Activated CD4-positive, alpha-beta T cell treated with anti-CD3 and anti-CD28 coated beads for 48 hours (primary cell): Measurements from ENCODE around the gene ADAMTSL3.
A peak's percentile ranks its signal among the peaks of the same experiment; 100 is the strongest.

Experiments
- DNase-seq: peaks from one replicate; pipeline ENCODE4 v3.0.0-alpha.2; 2020

The ADAMTSL3 gene, protein sequence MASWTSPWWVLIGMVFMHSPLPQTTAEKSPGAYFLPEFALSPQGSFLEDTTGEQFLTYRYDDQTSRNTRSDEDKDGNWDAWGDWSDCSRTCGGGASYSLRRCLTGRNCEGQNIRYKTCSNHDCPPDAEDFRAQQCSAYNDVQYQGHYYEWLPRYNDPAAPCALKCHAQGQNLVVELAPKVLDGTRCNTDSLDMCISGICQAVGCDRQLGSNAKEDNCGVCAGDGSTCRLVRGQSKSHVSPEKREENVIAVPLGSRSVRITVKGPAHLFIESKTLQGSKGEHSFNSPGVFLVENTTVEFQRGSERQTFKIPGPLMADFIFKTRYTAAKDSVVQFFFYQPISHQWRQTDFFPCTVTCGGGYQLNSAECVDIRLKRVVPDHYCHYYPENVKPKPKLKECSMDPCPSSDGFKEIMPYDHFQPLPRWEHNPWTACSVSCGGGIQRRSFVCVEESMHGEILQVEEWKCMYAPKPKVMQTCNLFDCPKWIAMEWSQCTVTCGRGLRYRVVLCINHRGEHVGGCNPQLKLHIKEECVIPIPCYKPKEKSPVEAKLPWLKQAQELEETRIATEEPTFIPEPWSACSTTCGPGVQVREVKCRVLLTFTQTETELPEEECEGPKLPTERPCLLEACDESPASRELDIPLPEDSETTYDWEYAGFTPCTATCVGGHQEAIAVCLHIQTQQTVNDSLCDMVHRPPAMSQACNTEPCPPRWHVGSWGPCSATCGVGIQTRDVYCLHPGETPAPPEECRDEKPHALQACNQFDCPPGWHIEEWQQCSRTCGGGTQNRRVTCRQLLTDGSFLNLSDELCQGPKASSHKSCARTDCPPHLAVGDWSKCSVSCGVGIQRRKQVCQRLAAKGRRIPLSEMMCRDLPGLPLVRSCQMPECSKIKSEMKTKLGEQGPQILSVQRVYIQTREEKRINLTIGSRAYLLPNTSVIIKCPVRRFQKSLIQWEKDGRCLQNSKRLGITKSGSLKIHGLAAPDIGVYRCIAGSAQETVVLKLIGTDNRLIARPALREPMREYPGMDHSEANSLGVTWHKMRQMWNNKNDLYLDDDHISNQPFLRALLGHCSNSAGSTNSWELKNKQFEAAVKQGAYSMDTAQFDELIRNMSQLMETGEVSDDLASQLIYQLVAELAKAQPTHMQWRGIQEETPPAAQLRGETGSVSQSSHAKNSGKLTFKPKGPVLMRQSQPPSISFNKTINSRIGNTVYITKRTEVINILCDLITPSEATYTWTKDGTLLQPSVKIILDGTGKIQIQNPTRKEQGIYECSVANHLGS (N-terminal part only)

GRCh38 chr15:83653639-83654378, at the start of gene ADAMTSL3:
Gene ADAMTSL3, plus strand, starts transcription at chr15:83654123. Its CDS starts 1,639 bp downstream, at chr15:83655762.
- DNase-seq = no peak

GRCh38 chr15:83604549-83604948, 49.4 kb upstream of the ADAMTSL3 start:
- DNase-seq = no peak

- no peak for DNase-seq
Observed at GRCh38 chr15:83605111-83605945, 48.6 kb upstream of the ADAMTSL3 start.

GRCh38 chr15:83610132-83610531, 43.8 kb upstream of the ADAMTSL3 start:
- DNase-seq = no peak

- no peak for DNase-seq
Observed at GRCh38 chr15:83610901-83611685, 42.8 kb upstream of the ADAMTSL3 start.

DNA sequence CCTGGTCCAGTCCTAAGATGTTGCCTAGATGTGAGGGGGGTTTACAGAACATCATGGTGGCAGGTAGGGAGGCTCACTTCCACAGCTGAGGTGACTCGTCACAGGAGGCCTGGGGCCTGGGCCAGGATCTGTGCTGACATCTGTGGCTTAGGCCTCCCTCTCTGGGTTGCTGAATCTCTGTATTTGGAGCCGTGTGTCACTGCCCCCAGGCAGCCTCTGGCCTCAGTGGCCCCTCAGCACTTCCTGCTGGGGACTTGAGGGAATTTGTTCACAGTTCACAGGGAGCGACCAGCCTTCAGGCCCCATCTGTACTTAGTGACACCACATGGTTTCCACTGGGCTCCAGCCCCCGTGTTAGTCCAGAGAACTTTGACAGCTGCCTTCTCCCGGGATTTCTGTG, 41.7 kb upstream of the ADAMTSL3 start:
- DNase-seq = no peak

- DNase-seq = no peak
Observed at GRCh38 chr15:83612898-83613635, 40.9 kb upstream of the ADAMTSL3 start.

DNA sequence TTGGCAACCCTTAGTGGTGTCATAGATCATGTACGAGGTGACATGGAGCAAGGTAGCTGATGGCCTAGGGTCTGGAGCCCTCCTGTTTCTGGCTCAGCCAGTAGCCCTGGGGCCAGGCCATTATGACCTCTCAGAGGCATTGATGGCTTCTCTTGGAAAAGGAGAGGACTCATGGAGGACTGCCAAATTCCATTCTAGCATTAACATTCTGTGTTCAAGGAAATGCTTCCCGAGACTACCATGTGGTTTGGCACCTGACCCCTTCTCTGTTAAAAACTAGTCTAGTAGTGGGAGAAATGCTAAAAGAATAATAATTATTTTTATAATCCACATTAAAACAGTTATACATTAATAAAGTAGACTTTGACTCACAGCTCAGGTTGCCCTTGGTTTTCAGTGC, 40.2 kb upstream of the ADAMTSL3 start:
- DNase-seq = no peak

DNA sequence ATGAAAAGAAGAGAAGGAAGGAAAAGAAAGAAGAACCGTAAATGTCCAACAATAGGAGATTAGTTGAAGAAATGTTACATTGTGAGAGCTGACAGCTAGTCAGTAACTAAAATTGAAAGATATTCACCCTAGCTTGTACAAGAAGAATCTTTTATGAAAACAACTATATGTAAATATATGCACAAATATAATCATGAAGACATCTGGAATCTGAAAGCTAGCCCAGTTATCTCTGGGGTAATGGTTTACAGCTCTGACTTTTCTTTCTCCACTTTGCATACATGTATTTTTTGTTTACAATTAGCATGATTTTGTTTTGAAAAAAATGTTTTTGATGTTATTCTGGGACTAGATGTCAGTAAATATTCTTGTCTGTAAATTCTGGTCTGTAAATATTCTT, 37.1 kb upstream of the ADAMTSL3 start:
- DNase-seq = no peak

GRCh38 chr15:83626171-83626802, 27.6 kb upstream of the ADAMTSL3 start:
- DNase-seq = peak; percentile 6

DNA sequence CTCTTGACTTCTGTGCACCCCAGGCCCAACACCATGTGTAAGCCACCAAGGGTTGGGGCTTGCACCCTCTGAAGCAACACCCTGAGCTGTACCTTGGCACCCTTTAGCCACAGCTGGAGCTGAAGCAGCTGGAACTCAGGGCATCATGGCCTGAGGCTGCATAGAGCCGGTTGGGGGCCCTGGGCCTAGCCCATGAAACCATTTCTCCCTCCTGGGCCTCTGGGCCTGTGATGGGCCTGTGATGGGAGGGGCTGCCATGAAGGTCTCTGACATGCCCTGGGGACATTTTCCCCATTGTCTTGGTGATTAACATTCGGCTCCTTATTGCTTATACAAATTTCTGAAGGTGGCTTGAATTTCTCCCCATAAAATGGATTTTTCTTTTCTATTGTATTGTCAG, 22.4 kb upstream of the ADAMTSL3 start:
- DNase-seq = no peak

DNA sequence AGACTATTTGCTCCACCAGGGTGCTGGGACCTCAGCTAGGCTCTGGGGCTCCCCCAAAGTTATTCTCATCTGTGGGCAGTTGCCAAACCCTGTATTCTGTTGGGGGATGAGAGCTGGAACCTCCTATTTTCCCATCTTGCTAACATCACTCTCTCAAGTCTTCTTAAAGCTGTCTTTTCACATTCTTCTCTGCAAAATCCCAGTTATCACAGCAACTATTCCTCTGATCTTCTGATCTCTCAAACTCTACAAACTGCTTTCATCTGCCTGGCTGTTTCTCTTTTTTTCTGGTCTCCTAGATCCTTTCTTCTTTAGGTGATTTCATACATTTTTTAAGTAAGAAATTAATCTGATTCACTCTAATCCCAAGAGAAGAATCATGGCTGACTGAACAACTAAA, 10.7 kb upstream of the ADAMTSL3 start:
- no peak for DNase-seq

DNA sequence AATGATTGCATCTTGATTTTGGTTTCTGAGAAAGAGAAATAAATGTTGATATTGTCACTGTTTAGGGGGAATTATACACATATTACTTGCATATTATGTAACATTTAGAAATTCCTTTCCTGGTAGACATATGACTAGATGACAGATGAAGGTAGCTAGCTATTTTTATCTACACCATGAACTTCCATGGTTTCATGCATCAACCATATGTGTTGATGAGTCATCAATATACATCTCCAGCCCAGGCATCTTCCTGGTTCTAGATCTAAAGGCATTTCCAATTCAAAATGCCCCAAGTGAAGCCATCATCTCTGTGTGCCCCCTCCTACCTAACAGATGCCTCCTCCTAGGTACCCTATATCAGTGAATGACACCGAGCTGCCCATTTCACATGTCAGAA, 9.5 kb upstream of the ADAMTSL3 start:
- no peak for DNase-seq

- DNase-seq = no peak
Observed at GRCh38 chr15:83650831-83651230, 3.1 kb upstream of the ADAMTSL3 start.

GRCh38 chr15:83651541-83651940, 2.4 kb upstream of the ADAMTSL3 start:
- no peak for DNase-seq

GRCh38 chr15:83652626-83653204, 1.2 kb upstream of the ADAMTSL3 start:
- no peak for DNase-seq

DNA sequence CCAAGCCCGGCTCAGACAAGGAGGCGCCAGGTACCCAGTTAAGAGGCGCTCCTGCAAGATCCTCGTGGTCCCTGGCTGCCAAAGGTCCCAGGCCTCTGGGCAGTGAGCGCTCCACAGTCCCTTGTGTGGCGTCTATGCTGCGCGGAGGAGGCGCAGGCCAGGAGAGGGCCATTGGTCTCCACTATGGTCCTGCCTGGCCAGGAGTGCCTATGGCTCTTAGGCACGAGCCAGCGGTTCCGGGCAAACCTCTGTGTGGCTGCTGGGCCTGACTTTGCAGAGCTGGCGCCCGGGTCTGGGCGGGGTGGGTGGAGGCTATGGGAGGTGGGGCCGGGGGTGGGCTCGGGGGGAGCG, 660 bp upstream of the ADAMTSL3 start:
- no peak for DNase-seq

DNA sequence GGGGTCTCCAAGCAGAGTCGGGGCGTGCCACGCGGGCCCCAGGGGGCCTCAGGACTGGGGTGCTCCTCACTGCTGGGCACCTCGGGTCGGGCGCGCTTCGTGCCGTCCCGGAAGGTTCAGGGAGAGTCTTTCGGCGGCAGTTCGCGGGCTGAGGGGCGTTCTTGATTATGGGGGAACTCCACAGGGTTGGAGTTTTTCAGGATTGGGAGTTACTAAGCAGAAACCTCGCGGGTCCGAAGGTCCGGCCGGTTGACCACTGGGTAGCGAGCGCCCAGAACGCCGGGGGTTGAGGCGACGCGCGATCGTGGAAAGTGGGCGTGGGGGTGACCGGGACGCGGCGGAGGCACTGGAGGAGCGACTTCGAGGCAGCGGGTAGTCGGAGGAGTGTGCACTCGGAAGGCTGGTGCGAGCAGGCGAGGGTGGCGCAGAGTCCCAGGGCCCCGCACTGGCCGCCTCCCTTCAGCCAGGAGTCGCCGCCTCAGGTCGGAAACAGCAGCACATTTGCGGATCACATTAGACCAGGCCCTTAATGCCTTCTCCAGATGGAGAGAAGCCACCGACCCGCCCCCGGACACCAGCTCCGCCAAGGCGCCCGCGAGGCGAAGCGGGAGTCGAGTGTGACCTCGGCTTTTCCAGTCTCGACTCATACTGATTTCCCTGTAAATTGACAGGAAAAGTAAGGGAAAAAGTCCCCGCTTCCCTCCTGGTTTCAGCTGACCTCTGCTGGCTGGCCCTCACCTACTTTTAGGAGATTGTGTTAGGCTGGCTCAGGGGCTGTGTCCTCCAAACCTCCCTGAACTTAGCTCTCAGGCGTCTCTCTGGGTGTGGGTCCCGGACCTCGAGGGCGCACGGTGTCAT, 685 bp downstream of the ADAMTSL3 start:
- DNase-seq = no peak
